Stimulated activated CD8-positive, alpha-beta memory T cell treated with anti-CD3 and anti-CD28 coated beads, Interleukin-15, amount 100 ng/mL, for 24 hours (primary cell): ENCODE measurements around the gene GJA3.

Experiments used
- DNase-seq: peaks from one replicate; pipeline ENCODE4 v3.0.0-alpha.2; 2020; ENCODE audit warnings: low read depth

Gene GJA3

GRCh38 chr13:20128459-20128931, 32.4 kb downstream of the GJA3 start:
- no peak for DNase-seq

DNA sequence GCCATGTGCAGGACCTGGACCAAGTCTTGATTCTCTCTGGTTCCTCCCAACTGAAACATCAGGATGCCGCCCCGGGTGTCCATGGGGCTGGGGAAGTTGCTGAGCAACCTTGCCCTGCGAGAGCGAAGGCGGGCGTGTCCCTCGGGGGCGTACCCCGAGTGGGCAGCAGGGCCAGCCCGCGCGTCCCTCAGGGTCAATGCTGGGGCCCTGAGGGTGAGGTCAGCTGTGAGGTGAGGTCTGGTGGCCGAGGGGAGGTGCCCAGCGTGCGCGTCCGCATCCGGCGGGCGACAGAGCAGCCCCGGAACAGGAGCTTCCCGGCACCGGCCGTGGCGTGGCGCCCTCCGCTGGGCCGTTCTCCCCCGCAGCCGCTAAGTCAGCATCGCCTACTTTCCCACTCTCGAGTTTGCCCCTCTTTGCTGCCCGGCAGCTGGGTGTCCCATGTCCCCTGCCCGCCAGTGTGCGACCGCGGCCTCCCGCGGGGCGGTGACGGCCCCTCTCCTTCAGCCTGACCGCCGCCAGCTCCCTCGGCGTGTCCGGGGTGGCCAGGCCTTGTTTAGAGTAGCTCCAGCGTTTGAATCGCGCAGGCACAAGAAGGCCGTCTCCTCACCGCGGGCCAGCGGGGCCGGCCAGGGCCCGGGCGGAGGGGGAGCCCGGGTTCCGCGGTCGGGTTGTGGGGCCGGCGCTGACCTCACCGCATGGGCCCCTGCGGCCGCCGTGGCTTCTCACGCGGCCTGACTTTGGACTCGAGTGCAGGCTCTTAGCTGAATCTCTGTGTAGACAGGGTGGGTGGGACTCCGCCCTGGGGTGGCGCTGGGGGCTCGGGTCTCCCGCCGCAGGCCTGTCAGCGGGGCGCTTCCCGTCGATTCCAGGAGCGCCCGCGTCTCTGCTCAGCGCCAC, 33.0 kb downstream of the GJA3 start:
- no peak for DNase-seq

GRCh38 chr13:20127262-20127561, 33.6 kb downstream of the GJA3 start:
- no peak for DNase-seq

- no peak for DNase-seq
Observed at GRCh38 chr13:20126541-20127261, 34.2 kb downstream of the GJA3 start.

DNA sequence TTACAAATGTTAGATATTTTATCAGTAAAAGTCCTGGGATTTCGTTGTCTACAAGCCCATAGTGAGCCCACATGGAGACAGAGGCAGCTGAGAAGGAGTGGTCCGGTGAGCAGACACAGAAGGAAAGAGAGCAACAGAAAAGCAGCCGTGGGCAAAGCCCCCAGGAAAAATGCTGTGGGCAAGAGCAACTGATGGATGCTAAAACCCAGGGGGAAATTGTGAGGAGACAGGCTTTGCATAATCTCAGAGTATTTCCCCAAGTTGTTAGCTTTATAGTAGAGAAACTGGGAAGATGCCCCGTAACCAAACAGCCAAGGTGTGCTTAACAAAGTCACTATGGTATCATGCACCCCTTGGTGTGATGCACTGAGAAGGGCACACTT, 35.1 kb downstream of the GJA3 start:
- DNase-seq, result no peak

- DNase-seq, result no peak
Observed at GRCh38 chr13:20125129-20125782, 35.6 kb downstream of the GJA3 start.

GRCh38 chr13:20124303-20124702, 36.5 kb downstream of the GJA3 start:
- DNase-seq, result no peak

GRCh38 chr13:20121159-20121525, 39.7 kb downstream of the GJA3 start:
- DNase-seq, result no peak

DNA sequence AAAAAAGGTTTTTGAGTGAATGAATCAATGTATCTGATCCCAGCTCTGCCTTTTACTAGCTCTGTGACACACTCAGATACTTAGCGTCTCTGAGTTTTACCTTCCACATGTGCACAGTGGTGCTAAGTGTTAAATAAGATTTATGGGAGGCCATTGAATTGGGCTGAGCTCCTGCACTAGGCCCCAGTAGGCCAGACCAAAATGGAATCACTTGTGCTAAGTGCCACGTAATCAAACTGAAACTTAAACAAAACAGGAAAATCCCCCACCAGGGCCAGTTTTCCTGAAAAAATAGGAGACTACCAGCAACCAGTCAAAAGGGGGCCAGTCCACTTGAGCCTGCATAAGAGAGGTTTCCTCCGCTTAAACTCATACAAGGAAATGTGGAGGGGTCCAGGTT, 40.9 kb downstream of the GJA3 start:
- no peak for DNase-seq

DNA sequence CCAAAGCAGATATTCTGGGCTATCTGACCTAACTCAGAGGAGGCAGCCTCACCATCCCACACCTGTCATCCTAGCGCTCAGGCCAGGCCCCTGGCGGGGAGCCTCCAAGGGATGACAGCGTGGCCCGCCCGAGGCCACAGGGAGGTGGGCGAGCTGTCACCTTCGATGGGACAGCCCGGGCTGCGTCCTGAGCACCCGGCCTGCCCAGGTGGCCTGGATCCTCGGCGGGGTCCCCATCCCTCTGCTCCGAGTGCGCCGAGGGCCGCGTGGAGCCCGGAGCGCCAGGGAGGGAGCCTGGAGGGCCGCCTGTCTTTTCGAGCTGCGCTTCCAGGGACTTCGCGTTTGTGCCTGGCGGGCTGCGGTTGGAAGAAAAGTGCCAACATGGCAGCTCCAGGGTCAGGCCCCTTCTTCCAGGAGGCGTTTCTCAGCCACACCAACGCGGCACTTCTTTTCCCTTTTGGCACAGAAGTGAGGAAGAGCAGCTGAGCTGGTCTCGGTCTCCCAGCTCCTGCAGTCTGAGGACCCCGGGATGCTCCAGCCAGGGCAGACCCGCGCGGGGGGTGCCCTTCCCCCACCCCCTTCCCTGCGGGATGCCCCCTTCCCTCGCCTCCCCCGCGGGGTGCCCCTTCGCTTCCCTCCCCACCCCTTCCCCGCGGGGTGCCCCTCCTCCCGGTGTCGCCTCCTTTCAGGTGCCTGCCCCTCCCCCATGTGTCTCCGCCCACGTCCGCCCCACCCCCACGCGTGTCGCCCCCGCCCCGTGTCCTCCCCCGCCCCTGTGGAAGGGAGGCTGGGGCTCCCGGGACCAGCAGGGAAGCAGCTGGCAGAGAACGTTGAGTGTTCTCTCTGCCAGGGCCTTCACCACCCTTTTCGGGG, 42.3 kb downstream of the GJA3 start:
- no peak for DNase-seq

DNA sequence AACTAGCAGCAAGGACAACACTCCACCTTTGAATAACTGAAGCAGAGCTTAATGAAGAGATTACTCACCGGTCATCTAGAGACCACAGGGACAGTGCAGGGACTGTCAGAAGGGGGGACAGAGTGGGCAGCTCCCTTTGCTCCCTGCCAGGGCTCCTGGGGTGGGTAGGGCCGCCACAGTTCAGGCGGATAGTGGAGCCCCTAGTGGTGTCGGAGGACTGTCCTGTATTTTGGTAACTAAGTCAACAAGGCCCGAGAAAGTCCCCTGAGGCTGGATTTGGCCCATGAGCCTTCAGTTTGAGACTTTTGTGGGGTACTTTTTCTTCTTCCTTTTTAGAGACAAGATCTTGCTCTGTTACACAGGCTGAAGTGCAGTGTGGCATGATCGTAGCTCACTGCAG, 44.6 kb downstream of the GJA3 start:
- no peak for DNase-seq

DNA sequence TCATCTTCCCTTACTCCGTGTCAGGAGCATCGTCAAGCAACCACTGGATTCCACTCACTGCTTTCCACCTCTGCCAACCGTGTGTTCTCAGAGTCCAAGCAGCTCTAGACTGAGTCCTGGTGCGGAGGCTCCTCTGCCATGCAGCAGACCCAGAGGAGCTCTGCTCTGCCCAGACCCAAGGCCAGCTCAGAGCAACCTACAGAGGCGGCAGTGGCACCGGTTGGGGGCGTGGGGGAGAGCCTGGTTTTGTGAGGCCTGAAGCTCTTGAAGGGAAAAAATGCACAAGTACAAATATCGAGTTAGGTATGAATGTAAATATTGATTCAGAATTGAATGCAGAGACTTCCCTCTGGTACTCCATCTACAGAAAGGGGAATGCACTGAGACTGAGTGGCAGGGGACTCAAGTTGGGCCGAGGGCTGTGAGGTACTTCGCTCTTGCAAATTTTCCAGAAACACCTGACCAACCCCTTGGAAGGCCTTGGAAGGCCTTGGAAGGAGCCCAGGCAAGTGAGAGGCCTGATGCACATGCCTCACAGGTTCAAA, 46.7 kb downstream of the GJA3 start:
- DNase-seq, result no peak

DNA sequence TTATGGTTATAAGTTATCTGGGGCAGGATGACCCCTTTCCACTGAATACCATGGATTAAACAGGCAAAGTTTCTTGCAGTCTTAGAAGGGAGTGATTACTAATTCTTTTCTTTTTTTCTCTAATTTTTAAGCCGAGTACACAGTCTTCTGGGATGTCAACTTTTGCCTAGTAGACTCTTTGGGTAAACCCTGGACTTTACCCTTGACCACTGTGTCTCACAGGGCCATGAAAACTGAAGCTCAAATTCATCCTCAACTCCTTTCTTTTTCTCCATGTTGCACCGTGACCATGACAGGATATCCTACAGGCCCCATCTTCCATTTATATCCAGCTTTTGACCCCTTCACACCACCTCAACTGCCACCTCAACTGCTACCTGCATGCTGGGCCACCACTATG, 51.8 kb downstream of the GJA3 start:
- DNase-seq, result no peak

DNA sequence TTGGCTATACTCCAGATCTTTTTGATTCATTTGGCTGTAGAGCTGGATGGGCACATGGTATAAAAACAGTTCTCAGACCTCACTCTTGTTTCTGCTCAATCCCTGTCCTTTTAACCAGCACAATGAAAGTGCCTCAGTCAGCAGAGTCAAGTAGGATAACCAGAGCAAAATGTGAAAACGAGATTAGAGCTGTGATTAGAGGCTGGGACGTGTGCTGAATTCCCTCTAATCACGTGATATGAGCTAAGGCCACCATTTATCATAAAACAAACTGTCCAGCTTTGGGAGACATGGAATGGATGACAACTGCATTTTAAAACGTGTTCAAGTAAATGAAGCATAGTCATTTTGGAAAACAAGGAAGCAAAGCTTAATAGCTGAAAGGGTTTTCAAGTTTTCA, 54.1 kb downstream of the GJA3 start:
- no peak for DNase-seq

DNA sequence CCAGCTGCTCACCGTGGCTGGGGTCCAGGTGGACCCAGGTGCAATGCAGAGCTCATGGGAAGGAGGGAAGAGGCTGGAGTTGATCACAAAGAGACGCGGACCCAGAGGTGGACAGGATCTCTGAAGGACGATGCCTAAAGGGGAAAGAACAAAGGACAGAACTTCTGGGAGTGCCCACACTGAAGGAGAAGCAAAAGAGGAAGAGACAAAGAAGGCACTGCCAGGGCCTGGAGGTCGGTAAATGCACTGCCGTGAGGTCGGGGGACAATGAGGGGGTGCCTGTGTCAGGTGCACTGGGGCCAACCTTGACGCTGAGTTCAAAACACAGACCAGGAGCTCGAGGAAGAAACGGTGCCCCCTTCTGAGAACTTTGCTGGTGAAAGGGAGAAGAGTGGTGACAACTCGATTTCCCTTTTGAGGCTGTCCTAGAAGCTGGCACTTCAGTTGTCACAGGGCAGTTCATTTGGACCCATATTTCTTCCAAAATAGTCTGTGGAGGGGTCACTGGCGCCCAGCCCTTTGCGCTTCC, 55.6 kb downstream of the GJA3 start:
- no peak for DNase-seq

GRCh38 chr13:20102525-20103180, 58.2 kb downstream of the GJA3 start:
- DNase-seq, result no peak

DNA sequence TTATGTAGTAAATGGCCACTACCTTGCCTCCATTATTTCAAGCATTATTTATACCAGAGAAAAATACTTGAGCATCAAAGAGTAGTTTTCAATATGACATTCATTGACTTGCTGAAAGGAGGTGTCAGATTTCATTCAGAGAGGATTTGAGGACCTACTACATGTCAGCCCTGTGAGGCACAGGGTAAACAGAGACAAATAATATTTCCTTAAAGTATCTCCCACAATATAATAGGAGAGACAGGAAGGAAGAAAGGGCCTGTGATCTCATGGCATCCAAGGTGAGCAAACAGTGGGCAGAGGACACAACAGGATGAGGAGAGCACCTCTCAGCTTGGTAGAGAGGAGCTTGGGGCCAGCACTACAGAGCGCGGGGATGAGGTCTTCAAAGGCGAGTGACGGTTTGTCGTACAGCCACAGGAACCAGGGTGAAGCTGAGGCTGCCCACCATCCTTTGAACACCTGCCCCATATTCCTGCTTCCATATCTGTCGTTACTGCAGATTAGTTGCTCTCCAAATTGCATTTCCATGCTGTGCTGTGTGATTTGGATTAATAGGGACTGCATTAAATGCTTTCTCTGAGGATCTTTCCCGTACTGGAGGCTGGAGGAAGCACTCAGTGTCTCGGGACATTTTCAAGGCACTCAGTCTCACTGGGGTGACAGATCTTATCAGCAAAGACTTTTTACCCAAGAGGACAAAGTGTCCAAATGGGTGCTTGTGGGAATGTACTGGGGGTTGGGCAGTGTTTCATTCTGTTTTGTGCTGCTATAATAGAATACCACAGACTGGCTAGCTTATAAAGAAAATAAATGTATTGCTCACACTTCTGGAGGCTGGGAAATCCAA, 59.2 kb downstream of the GJA3 start:
- no peak for DNase-seq

GRCh38 chr13:20099319-20099718, 61.5 kb downstream of the GJA3 start:
- DNase-seq, result no peak

GRCh38 chr13:20093951-20094350, 66.9 kb downstream of the GJA3 start:
- no peak for DNase-seq

DNA sequence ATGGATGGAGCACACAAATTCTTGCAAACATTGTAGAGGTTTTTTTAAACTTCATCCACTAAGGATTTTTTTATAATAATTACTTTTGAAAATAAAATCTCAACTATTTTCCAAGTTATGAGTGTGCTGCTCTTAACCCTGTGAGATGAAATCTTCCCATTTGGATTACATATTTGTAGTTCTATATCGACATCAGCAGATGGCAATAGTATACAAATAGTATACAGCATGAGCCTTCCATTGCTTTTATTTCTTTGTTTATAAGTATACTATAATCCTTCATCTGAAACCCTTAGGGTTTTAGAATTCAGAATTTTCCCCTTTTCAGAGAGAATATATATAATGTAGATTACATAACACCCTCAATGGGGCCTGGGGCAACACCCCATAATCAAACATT, 70.5 kb downstream of the GJA3 start:
- no peak for DNase-seq
